C4-2B (cell line): ENCODE measurements around the gene ABAT.

Experiments
- H3K27ac ChIP-seq: fragments of 450-650 bp; 2 replicates; pipeline ENCODE4 v1.5.1; 2017
- ZFX ChIP-seq: fragments of 450-650 bp; IDR thresholded peaks from 2 replicates; pipeline ENCODE4 v1.6.1; 2017
- TF ChIP-seq, protein P1 (sequence below): fragments of 450-650 bp; conservative IDR thresholded peaks from 2 replicates; pipeline ENCODE4 v1.5.1; 2017; ENCODE audit warnings: mild to moderate bottlenecking

Gene ABAT

DNA sequence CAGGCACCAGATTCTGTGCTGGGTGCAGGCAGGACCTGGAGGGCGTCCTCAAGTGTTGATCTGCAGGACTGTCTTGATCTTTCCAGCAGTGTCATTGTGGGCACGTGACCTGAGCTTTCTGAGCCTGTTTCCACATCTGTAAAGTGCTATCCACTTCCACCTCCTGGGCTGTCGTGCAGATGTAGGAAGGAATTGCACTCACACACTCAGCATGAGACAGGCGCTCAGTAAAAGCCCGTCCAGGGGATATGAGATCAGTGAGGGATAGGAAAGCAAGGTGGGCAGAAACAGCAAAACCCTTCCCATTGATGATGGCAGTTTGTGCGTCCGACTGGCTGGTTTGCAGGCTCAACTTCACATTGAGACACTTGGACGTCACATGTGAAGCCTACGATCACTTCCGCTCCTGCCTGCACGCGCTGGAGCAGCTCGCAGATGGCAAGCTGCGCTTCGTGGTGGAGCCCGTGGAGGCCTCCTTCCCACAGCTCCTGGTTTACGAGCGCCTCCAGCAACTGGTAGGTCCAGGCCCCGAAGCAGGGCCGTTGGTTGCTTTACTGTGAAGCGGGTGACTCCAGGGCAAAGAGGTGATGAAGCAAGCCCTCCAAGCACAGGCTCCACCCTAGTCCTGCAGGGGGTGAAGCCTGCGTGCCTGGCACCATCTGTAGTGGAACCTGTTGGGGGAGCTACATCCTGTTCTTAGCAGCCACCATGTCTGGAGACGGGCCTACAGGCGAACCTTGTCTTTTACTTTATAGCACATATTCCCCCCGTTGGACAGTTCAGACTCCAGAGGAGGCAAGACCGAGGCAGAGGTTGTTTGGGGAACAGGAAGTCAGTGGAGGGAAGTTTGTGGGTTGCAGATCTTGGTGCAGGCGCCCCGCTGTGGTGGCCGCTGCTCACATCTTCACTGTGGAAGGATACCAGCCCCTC is 29.9 kb upstream of the ABAT start:
- no peak overlapping the region for H3K27ac ChIP-seq
- TF ChIP-seq, protein P1, sequence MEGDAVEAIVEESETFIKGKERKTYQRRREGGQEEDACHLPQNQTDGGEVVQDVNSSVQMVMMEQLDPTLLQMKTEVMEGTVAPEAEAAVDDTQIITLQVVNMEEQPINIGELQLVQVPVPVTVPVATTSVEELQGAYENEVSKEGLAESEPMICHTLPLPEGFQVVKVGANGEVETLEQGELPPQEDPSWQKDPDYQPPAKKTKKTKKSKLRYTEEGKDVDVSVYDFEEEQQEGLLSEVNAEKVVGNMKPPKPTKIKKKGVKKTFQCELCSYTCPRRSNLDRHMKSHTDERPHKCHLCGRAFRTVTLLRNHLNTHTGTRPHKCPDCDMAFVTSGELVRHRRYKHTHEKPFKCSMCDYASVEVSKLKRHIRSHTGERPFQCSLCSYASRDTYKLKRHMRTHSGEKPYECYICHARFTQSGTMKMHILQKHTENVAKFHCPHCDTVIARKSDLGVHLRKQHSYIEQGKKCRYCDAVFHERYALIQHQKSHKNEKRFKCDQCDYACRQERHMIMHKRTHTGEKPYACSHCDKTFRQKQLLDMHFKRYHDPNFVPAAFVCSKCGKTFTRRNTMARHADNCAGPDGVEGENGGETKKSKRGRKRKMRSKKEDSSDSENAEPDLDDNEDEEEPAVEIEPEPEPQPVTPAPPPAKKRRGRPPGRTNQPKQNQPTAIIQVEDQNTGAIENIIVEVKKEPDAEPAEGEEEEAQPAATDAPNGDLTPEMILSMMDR, result no peak
- no peak for TF ChIP-seq ZFX

DNA sequence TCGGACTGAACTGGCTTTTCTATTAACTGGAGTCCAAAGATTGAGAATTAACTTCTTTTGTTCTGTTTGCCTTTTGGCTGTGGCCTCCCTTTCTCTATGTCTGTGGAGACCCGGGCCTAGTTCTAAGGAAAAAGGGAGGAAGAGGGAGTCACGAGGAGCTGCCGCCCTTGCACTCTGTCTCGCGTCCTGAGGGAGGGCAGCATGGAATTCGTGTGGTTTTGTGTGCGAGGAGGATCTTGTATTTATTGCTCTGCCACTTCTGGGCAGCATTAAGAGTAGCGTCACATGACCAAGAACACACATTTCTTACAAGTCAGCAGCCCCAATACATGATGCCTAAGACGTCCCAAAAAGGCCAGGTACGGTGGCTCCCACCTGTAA is 29.3 kb upstream of the ABAT start:
- TF ChIP-seq, protein P1, result no peak
- TF ChIP-seq ZFX, result no peak
- H3K27ac ChIP-seq, result no peak overlapping the region

DNA sequence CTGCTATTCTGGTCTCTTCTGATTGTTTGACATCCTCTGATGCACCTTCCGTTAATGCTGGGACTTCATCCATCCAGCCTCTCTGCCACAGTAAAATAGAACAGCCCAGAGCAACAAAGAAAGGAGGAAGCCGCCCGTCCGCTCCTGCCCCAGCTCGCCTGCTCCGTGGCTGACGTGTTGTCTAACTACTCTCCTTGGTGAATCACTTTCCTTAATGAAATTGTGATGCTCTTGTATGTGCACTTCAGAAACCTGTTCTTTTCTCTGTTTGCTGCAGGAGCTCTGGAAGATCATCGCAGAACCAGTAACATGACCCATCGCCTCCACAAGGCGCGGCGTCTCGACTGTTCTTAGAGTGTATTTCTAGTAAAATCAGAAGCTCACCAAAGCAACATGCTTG is 28.6 kb upstream of the ABAT start:
- no peak for TF ChIP-seq ZFX
- TF ChIP-seq, protein P1, result no peak
- H3K27ac ChIP-seq, result no peak overlapping the region

DNA sequence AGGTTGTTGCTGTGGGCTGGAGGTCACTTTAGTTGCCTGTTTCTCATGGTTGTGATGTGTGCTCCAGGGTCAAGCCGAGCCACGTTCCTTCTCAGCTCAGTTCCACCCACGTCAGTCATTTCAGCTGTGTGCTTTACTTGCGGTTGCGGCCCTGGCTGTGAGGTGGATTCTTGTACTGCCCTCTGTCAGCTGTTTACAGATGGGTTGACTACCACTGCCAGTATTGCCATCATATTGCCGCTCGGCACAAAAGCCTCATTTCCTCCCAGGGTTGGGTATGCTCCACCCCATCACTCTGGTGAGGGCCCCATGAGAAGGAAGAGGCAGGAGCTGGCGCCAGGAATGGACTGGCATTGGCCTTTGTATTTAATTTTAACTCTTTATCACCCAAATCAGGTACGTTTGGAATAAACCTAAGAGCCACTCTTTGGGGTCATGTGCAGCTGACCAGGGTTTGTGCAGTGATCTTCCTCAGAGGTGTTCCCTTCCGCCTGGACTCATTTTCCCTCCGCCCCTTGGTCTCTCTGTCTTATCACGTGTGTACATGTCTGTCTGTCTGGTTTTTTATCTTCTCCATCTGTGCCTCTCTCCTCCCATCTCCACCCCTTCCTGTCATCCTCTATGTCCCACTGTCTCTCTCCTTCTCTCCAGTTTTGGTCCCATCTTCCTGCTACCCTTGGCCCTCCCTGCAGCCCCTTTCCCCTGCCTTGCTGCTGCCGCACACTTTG is 27.9 kb upstream of the ABAT start:
- TF ChIP-seq, protein P1, result no peak
- TF ChIP-seq ZFX, result no peak
- no peak overlapping the region for H3K27ac ChIP-seq

DNA sequence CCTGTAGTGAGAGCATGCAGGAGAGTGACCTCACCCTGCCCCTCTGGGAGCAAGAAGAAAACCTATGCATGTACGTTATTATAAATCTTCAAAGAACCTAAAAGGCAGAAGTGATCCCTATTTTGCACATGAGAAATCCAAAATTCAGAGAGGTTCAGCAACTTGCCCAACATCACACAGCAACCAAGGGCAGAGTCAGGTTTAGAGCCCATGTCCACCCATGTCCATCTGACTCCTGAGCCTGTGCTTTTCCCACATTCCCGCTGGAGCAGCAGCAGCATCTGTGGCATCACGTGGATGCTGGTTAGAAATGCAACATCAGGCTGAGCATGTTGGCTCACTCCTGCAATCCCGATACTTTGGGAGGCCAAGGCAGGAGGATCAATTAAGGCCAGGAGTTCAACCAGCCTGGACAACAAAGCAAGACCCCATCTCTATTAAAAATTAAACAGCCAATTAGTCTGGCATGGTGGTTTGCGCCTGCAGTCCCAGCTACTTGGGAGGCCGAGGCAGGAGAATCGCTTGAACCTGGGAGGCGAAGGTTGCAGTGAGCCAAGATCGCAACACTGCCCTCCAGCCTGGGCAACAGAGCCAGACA is 26.6 kb upstream of the ABAT start:
- TF ChIP-seq, protein P1, result no peak
- no peak for TF ChIP-seq ZFX
- no peak overlapping the region for H3K27ac ChIP-seq

DNA sequence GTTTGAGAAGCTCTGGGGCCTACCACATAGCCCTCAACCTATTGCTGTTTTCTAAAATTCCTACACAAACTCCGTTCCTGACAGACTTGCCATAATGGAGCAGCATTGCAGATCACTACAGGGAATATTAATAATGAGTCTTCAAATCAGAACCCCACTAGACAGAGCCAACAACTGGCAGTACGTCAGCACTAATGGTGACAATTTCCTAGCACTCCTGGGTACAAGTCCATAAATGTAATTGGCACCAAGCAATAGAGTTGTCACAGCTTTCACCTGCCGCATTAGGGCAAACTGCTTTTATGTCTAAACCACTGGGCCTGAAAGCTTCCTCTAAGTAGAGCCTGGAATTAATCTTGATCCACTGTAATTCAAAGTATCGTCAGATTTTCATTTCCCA is 25.5 kb upstream of the ABAT start:
- H3K27ac ChIP-seq, result no peak overlapping the region
- TF ChIP-seq, protein P1, result no peak
- no peak for TF ChIP-seq ZFX
